Measurements from ENCODE around the gene KCNIP3. TPM values are rescaled to one million over a fixed set of nuclear protein-coding genes. Genes with fewer than 3 reads are reported as not detected.
"Not testable (repeated sequence)": the region's sequence is repeated elsewhere in the genome, so short reads cannot be mapped to it uniquely, and the experiment has no call there.

The KCNIP3 gene
- total RNA-seq, 1 donor from 2014 or later = not detected

DNA sequence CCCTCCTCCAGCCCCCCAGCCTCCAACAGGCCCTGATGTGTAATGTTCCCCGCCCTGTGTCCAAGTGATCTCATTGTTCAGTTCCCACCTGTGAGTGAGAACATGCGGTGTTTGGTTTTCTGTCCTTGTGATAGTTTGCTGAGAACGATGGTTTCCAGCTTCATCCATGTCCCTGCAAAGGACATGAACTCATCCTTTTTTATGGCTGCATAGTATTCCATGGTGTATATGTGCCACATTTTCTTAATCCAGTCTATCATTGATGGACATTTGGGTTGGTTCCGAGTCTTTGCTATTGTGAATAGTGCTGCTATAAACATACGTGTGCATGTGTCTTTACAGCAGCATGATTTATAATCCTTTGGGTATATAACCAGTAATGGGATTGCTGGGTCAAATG is 58.3 kb downstream of the KCNIP3 start:
- H3K4me3 Mint-ChIP-seq; H3K9me3 Mint-ChIP-seq; H3K4me1 Mint-ChIP-seq (ENCODE audit: low read depth); intact Hi-C loops (cut with micrococcal nuclease); H3K36me3 Mint-ChIP-seq (ENCODE audit: low read depth); DNase-seq (ENCODE audit: low spot score); H3K27ac Mint-ChIP-seq: not testable (repeated sequence)
- H3K27me3 Mint-ChIP-seq (ENCODE audit: insufficient read depth) = peaks cover 11% of the 10 kb centered on the region

DNA sequence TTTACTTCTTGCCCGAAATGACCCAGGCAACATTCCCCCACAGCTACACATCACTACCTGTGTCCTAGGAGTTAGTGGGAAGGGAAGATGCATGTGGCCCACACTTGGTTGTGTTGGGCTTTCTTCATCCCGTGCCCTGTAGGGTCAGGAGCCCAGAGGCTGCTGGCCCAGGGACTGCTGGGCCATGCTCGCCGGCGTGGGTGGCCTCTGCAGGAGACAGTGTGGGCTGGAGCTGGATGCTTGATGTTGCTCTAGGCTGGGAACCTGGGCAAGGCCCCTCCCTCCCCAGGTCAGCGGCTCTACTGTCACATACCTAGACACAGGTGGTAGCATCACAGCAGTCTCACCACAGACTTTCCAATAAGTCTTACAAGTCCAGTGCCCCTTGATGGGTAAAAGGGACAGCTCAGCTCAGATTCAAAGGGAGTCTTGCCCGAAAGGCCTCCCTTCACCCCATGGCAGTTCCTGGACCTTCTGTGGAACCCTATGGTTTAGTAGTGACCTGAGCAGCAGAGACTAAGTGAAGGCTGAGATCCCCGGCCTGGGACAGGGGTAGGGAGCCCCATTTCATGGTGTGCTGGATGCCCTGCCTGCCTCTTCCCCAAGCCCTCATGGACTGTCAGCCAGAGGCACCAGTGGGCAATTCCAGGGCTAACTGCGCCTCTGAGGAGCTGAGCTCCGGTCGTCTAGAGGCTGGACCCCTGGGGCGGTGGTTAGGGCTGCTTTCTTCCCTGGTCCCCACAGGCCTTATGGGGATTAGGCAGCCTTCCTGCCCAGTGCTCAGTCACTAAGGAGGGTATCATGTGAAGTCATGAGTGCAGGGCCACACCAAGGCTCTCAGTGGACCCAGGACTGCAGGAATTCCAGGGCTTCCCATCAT is 59.9 kb downstream of the KCNIP3 start:
- Mint-ChIP-seq H3K27ac (no peak overlapping the region), H3K36me3 (ENCODE audit: low read depth) (no peaks in the 10 kb centered on the region), H3K27me3 (ENCODE audit: insufficient read depth) (peaks cover 6% of the 10 kb centered on the region), H3K4me1 (ENCODE audit: low read depth) (no peaks in the 10 kb centered on the region), H3K9me3 (no peaks in the 10 kb centered on the region), H3K4me3 (no peak overlapping the region)
- no peak for DNase-seq (ENCODE audit: low spot score)
- intact Hi-C loops (cut with micrococcal nuclease) = no loop called here

DNA sequence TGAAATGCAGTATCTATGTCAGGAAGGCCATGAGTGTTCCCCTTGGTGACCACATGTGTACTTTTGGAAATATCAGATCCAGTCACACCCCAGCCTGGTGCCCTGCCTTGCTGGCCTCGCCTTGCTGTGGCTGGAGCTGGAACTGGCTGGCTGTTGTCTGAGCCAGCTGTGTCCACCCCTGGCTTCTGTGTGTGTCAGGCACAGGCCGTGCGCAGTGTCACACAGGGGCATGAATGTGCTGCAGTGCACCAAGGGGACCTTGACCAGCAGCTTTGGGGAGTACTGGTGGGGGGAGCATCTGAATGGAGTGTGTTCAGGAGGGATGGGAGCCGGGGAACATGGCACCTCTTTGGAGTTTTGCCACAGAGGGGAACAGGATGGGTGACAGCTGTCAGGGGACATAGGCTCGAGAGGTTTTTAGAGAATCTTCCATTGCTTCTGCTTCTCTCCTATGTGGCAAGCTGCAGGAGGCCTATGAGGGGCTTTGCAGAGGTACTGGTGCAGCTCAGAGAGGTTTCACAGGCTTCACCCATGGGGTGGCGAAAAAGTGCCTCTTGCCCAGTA is 60.7 kb downstream of the KCNIP3 start:
- no peaks in the 10 kb centered on the region for H3K36me3 Mint-ChIP-seq (ENCODE audit: low read depth)
- H3K27ac Mint-ChIP-seq = no peak overlapping the region
- H3K27me3 Mint-ChIP-seq (ENCODE audit: insufficient read depth) = peaks cover 6% of the 10 kb centered on the region
- no peaks in the 10 kb centered on the region for H3K9me3 Mint-ChIP-seq
- no peaks in the 10 kb centered on the region for H3K4me1 Mint-ChIP-seq (ENCODE audit: low read depth)
- no peak for DNase-seq (ENCODE audit: low spot score)
- intact Hi-C loops (cut with micrococcal nuclease) = no loop called here
- no peak overlapping the region for H3K4me3 Mint-ChIP-seq

DNA sequence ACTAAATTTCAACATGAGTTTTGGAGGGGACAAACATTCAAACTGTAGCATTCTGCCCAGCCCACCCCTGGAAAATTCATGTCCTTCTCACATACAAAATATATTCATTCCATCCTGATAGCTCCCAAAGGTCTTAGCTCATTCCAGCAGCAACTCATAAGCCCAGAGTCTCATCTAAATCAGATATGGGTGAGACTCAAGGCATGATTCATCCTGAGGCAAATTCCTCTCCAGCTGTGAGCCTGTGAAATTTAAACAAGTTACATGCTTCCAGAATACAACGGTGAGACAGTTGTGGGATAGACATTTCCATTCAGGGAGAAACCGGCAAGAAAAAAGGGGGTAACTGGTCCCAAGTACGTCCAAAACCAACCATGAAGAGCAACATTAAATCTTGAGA is 61.9 kb downstream of the KCNIP3 start:
- peaks cover 6% of the 10 kb centered on the region for H3K27me3 Mint-ChIP-seq (ENCODE audit: insufficient read depth)
- no peak overlapping the region for H3K27ac Mint-ChIP-seq
- H3K4me3 Mint-ChIP-seq = no peak overlapping the region
- no peaks in the 10 kb centered on the region for H3K36me3 Mint-ChIP-seq (ENCODE audit: low read depth)
- no peaks in the 10 kb centered on the region for H3K9me3 Mint-ChIP-seq
- DNase-seq (ENCODE audit: low spot score) = no peak
- intact Hi-C loops (cut with micrococcal nuclease) = no loop called here
- no peaks in the 10 kb centered on the region for H3K4me1 Mint-ChIP-seq (ENCODE audit: low read depth)

DNA sequence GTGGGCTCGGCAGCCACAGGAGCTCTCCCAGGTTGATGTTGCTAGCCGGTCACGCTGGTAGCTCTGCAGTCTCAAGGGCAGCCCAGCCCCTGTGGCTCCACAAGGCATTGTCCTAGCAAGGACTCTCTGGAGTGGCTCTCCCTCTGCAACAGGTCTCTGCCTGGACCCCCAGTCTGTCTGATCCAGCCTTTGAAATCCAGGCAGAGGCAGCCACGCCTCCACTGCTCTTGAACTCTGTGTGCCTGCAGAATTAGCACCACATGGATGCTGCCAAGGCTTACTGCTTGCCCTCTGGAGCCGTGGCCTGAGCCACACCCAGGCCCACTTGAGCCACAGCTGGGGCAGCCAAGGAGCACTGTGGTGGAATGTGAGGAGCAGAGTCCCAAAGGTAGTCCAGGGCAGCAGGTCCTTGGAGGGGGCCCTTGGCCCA is 62.4 kb downstream of the KCNIP3 start:
- Mint-ChIP-seq H3K9me3 (no peaks in the 10 kb centered on the region), H3K27me3 (ENCODE audit: insufficient read depth) (peaks cover 6% of the 10 kb centered on the region), H3K36me3 (ENCODE audit: low read depth) (no peaks in the 10 kb centered on the region), H3K4me3 (no peak overlapping the region), H3K4me1 (ENCODE audit: low read depth) (no peaks in the 10 kb centered on the region), H3K27ac (no peak overlapping the region)
- intact Hi-C loops (cut with micrococcal nuclease) = no loop called here
- no peak for DNase-seq (ENCODE audit: low spot score)

DNA sequence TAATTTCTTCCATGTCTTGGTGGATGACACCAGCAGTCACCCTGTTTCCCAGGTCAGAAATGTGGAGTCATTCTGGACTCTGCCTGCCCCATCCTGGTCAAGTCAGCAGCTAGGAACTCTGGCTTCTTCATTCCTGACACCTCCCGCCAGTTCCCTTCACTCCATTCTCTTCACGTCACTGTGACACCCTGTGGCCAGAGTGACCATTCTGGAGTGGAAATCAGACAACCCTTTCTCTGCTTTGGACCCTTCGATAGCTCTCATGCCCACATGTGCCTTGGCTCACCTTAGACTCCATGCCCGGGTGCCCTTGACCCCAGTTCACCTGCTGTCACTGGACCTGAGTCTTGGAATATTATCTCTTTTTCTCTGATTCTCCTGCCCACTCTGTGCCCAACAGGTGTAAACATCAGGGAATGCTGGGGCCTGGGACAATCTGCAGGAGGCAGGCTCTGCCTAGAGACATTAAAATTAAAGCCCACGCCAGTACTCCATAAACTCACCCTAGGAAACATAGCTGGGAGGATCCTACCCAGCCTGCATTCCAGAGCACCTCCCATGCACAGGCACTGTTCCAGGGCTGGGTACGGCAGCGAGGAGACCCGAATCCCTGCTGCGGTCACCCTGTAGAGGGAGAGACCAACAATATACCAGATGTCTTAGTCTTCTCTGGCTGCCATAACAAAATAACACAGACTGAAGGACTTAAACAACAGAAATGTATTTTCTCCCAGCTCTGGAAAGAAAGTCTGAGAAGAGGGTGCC is 64.3 kb downstream of the KCNIP3 start:
- H3K9me3 Mint-ChIP-seq = no peaks in the 10 kb centered on the region
- no peak for DNase-seq (ENCODE audit: low spot score)
- H3K27ac Mint-ChIP-seq = no peak overlapping the region
- no peaks in the 10 kb centered on the region for H3K36me3 Mint-ChIP-seq (ENCODE audit: low read depth)
- intact Hi-C loops (cut with micrococcal nuclease) = no loop called here
- H3K27me3 Mint-ChIP-seq (ENCODE audit: insufficient read depth) = peaks cover 8% of the 10 kb centered on the region
- H3K4me3 Mint-ChIP-seq = no peak overlapping the region
- no peaks in the 10 kb centered on the region for H3K4me1 Mint-ChIP-seq (ENCODE audit: low read depth)

DNA sequence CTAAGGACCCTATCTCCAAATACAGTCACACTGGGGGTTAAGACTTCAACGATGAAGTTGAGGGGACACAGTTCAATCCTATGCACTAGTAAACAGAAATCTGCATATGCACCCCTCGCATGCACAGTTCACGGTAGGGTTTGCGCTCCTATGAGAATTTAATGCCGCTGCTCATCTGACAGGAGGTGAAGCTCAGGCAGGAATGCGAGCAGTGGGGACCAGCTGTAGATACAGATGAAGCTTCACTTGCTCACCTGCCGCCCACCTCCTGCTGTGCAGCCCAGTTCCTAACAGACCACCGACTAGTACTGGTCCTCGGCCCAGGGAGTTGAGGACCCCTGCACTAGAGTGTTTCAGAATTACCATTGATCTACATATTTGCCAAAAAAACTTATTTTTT is 65.3 kb downstream of the KCNIP3 start:
- Mint-ChIP-seq H3K27me3 (ENCODE audit: insufficient read depth) (peaks cover 8% of the 10 kb centered on the region), H3K27ac (no peak overlapping the region)

DNA sequence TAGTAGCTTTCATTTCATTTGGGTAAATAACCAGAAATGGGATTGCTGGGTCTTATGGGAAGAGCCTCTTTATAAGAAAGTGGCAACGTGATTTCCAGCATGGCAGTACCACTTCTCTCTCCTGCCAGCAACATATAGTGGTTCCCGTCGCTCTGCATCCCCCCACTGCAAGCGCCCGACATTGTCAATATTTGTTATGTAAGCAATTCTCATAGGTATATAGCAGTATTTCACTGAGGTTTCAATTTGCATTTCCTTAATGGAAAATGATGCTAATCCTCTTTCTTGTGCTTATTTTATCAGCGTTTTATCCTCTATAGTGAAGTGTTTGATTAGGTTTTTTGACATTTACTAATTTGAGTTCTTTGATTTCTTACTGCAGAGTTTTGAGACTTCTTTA is 69.4 kb downstream of the KCNIP3 start:
- intact Hi-C loops (cut with micrococcal nuclease) = no loop called here
- no peaks in the 10 kb centered on the region for H3K9me3 Mint-ChIP-seq
- no peaks in the 10 kb centered on the region for H3K4me1 Mint-ChIP-seq (ENCODE audit: low read depth)
- H3K36me3 Mint-ChIP-seq (ENCODE audit: low read depth) = no peaks in the 10 kb centered on the region
- H3K27ac Mint-ChIP-seq = no peak overlapping the region
- no peak for DNase-seq (ENCODE audit: low spot score)
- H3K4me3 Mint-ChIP-seq = no peak overlapping the region
- H3K27me3 Mint-ChIP-seq (ENCODE audit: insufficient read depth) = peaks cover 20% of the 10 kb centered on the region

More for the DNA sequence above, 65.3 kb downstream of the KCNIP3 start:
- intact Hi-C loops (cut with micrococcal nuclease) = no loop called here
- DNase-seq (ENCODE audit: low spot score) = no peak
- no peak overlapping the region for H3K4me3 Mint-ChIP-seq
- no peaks in the 10 kb centered on the region for H3K36me3 Mint-ChIP-seq (ENCODE audit: low read depth)
- no peaks in the 10 kb centered on the region for H3K4me1 Mint-ChIP-seq (ENCODE audit: low read depth)
- H3K9me3 Mint-ChIP-seq = no peaks in the 10 kb centered on the region

DNA sequence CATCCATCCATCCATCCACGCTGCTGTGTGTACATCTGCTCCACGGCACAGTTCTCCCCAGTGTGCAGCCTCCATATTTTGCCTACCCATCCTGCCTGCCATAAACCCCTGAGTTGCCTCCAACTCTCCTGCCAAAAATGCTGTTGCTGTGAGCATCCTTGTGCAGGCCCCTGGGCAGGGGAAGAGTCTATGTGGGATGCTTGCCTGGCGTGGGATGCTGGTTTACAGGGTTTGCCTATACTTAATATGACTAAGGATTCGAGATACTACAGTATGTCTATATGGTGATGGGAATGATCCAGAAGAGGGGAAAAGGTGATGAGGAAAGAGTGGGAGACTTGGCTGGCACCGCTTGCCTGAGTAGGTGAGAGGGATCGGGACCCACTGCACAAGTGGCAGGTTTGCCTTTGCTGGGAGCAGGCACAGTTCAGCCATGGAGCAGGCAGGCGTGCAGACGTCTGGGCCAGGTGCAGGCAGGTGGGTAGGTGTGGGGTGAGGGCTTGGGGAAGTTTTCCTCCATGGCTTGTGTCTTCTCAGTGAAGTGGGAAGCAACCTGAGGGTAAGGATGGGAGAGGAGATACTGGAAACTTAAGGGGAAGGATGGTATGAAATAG is 75.2 kb downstream of the KCNIP3 start:
- H3K27ac Mint-ChIP-seq = no peak overlapping the region
- no peak overlapping the region for H3K4me3 Mint-ChIP-seq
- H3K9me3 Mint-ChIP-seq = no peaks in the 10 kb centered on the region

DNA sequence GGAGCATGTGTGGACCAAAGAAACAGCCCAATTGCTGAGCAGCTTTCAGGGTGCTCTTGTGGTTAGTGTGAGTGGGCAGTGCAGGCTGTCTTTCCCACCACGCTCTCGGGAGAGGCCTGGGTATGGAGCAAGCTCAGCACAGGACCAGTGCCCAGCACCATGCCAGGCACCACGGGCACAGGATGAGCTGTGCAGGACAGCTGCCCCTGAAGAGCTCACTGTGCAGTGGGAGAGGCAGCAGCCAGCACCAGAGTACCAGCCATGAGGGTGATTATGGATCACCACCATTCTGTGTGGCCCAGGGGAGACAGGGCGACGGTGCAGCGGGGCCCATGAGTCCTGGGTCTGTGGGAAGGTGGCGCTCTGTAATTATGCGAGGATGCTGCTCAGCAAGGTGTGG is 75.7 kb downstream of the KCNIP3 start:
- H3K36me3 Mint-ChIP-seq (ENCODE audit: low read depth) = no peaks in the 10 kb centered on the region

More for the DNA sequence above, 75.2 kb downstream of the KCNIP3 start:
- Mint-ChIP-seq H3K4me1 (ENCODE audit: low read depth) (no peaks in the 10 kb centered on the region), H3K36me3 (ENCODE audit: low read depth) (no peaks in the 10 kb centered on the region), H3K27me3 (ENCODE audit: insufficient read depth) (peaks cover 20% of the 10 kb centered on the region)
- intact Hi-C loops (cut with micrococcal nuclease) = no loop called here
- DNase-seq (ENCODE audit: low spot score) = no peak

DNA sequence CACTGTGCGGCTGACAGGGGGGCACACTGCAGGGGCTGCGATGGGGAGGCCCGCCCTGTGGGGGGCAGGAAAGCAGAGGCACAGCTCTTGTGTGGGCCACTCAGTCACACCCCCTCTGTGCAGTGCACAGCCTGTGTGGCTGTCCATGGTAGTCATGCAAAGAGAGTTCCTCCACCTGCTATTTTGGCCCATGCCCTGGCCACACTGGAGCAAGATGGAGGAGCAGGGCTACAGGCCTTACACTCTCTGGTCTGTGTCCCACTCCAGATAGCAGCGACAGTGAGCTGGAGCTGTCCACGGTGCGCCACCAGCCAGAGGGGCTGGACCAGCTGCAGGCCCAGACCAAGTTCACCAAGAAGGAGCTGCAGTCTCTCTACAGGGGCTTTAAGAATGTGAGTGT is 76.9 kb downstream of the KCNIP3 start:
- Mint-ChIP-seq H3K27me3 (ENCODE audit: insufficient read depth) (peaks cover 13% of the 10 kb centered on the region), H3K4me3 (no peak overlapping the region), H3K27ac (no peak overlapping the region), H3K9me3 (no peaks in the 10 kb centered on the region), H3K36me3 (ENCODE audit: low read depth) (no peaks in the 10 kb centered on the region), H3K4me1 (ENCODE audit: low read depth) (no peaks in the 10 kb centered on the region)
- intact Hi-C loops (cut with micrococcal nuclease) = no loop called here
- no peak for DNase-seq (ENCODE audit: low spot score)

More for the DNA sequence above, 75.7 kb downstream of the KCNIP3 start:
- no peak overlapping the region for H3K27ac Mint-ChIP-seq
- no peaks in the 10 kb centered on the region for H3K9me3 Mint-ChIP-seq
- no peak overlapping the region for H3K4me3 Mint-ChIP-seq
- peaks cover 20% of the 10 kb centered on the region for H3K27me3 Mint-ChIP-seq (ENCODE audit: insufficient read depth)
- no peak for DNase-seq (ENCODE audit: low spot score)
- H3K4me1 Mint-ChIP-seq (ENCODE audit: low read depth) = no peaks in the 10 kb centered on the region
- intact Hi-C loops (cut with micrococcal nuclease) = no loop called here

DNA sequence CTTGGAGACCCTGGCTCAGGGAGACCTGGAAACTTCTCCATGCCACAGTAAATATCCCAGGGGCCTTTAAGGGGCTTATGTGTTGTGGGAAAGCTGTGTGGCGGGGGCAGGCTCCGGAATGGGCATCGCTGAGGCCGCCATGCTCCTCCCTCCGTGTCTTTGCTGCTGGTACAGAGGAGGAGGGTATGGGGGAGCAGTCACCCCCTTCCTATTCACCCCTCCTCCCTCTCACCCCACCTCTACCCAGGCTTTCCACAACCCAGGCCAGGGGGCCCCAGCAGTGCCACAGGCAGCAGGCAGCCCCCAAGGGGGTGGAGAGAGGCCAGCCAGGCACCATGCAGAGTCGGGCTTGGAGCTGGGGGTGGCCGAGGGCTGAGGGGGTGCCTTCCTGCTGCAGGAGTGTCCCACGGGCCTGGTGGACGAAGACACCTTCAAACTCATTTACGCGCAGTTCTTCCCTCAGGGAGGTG is 77.3 kb downstream of the KCNIP3 start:
- no peaks in the 10 kb centered on the region for H3K4me1 Mint-ChIP-seq (ENCODE audit: low read depth)
- H3K4me3 Mint-ChIP-seq = no peak overlapping the region
- DNase-seq (ENCODE audit: low spot score) = no peak
- H3K9me3 Mint-ChIP-seq = no peaks in the 10 kb centered on the region
- intact Hi-C loops (cut with micrococcal nuclease) = no loop called here
- H3K36me3 Mint-ChIP-seq (ENCODE audit: low read depth) = no peaks in the 10 kb centered on the region
- H3K27me3 Mint-ChIP-seq (ENCODE audit: insufficient read depth) = peaks cover 9% of the 10 kb centered on the region
- H3K27ac Mint-ChIP-seq = no peak overlapping the region

Measured in activated T-helper 1 cell treated with anti-CD3 and anti-CD28 coated beads, Interleukin-12 subunit alpha, Interleukin-12 subunit beta, Interleukin-2, Interleukin-4 antibody, amounts not matched to agents 30 ng/mL and 10 ng/mL and 1 ng/mL, durations not matched to agents 14 hours and 24 hours and 36 hours (primary cell).